Type B pancreatic cell (in vitro differentiated cells): ENCODE results near the gene TMPRSS5. TPM values are rescaled to one million over a fixed set of nuclear protein-coding genes. Genes with fewer than 3 reads are reported as not detected.

ENCODE experiments used
- DNase-seq: peaks from one replicate; pipeline ENCODE4 v3.0.0; 2021; ENCODE audit warnings: mixed read lengths; ENCODE audit not compliant: unreplicated experiment; ENCODE audit errors: extremely low spot score
- H3K27ac Mint-ChIP-seq: 2 replicates; pipeline ENCODE4 v1.8.0; 2021; ENCODE audit warnings: mild to moderate bottlenecking, mixed read lengths
- H3K27me3 Mint-ChIP-seq: 2 replicates; pipeline ENCODE4 v1.8.0; 2021; ENCODE audit warnings: mixed read lengths
- H3K36me3 Mint-ChIP-seq: 2 replicates; pipeline ENCODE4 v1.8.0; 2021; ENCODE audit warnings: mixed read lengths
- H3K4me1 Mint-ChIP-seq: one replicate; pipeline ENCODE4 v1.8.0; 2021; ENCODE audit warnings: mixed read lengths; ENCODE audit not compliant: unreplicated experiment
- H3K4me3 Mint-ChIP-seq: 2 replicates; pipeline ENCODE4 v1.8.0; 2021; ENCODE audit warnings: mild to moderate bottlenecking, mixed read lengths
- H3K9me3 Mint-ChIP-seq: 2 replicates; pipeline ENCODE4 v1.8.0; 2021; ENCODE audit warnings: mixed read lengths
- total RNA-seq: library from RNA; stranded (reverse); gene quantifications from 2 replicates; pipeline ENCODE4 v1.2.1, GENCODE V29; 2021; ENCODE audit warnings: low replicate concordance
- TF ChIP-seq, protein P1 (sequence below): fragments of 200-600 bp; sonication (generic); conservative IDR thresholded peaks from 2 replicates; pipeline ENCODE4 v1.5.0; 2021; ENCODE audit warnings: antibody characterized with exemption, mild to moderate bottlenecking

Gene TMPRSS5
- total RNA-seq, 1 donor from 2014 or later: 2.6 TPM

DNA sequence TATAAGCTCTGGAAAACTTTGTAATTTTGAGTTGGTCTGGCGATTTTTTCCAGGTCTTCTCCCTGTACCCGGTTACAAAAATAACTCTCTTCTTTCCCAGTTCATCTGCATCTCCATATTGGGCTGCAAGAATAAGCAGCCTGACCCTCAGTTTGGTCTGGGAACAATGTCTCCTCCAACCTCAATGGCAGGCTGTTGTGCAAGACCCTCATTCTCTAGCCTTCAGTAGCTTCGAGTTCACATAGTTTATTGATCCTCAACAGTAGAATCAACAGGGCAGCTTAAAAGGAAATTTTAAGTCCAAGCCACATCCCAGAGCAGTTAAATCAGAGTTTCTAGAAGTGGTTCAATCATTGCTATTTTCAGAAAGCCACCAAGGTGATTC is 35.3 kb downstream of the TMPRSS5 start:
- H3K4me1 Mint-ChIP-seq: peaks cover 18% of the 10 kb centered on the region
- no peak overlapping the region for H3K4me3 Mint-ChIP-seq
- peaks cover 9% of the 10 kb centered on the region for H3K27me3 Mint-ChIP-seq
- no peak overlapping the region for H3K27ac Mint-ChIP-seq
- no peak for DNase-seq
- peaks cover 5% of the 10 kb centered on the region for H3K9me3 Mint-ChIP-seq
- TF ChIP-seq, protein P1, sequence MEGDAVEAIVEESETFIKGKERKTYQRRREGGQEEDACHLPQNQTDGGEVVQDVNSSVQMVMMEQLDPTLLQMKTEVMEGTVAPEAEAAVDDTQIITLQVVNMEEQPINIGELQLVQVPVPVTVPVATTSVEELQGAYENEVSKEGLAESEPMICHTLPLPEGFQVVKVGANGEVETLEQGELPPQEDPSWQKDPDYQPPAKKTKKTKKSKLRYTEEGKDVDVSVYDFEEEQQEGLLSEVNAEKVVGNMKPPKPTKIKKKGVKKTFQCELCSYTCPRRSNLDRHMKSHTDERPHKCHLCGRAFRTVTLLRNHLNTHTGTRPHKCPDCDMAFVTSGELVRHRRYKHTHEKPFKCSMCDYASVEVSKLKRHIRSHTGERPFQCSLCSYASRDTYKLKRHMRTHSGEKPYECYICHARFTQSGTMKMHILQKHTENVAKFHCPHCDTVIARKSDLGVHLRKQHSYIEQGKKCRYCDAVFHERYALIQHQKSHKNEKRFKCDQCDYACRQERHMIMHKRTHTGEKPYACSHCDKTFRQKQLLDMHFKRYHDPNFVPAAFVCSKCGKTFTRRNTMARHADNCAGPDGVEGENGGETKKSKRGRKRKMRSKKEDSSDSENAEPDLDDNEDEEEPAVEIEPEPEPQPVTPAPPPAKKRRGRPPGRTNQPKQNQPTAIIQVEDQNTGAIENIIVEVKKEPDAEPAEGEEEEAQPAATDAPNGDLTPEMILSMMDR: no peak
- no peaks in the 10 kb centered on the region for H3K36me3 Mint-ChIP-seq

DNA sequence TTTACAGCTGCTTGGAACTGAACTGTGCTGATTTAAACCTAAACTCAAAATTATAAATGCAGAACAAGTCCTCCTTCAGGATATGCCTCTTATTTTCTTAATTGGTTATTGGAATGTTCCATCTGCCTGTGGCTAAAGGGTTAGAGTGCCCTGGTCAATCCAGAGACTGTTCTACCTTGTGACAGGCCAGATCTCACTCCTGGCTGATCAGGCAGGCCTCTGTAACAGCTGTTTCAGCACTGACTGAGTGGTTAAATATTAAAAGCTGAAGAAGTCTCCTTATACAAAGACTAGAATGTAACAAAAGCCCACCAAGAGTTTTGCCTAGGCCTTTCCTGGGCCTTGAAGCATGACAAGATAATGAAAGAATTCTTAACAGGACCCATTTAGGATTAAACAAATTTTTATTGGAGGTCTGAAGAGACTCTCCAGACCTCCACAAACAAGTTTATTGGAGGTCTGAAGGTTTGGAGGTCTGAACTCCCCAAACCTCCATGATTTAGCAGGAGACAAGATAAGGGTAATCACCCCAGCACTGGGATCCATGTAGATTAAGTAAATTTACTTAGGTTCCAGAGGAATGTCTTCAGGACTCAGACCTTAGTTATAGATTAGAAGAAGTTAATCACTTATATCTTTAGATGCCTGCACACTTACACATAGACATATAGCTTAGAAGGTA is 35.8 kb downstream of the TMPRSS5 start:
- Mint-ChIP-seq H3K4me1 (peaks cover 15% of the 10 kb centered on the region), H3K27me3 (peaks cover 9% of the 10 kb centered on the region), H3K9me3 (peaks cover 5% of the 10 kb centered on the region), H3K36me3 (no peaks in the 10 kb centered on the region), H3K4me3 (no peak overlapping the region), H3K27ac (no peak overlapping the region)
- DNase-seq: no peak
- TF ChIP-seq, protein P1: no peak

DNA sequence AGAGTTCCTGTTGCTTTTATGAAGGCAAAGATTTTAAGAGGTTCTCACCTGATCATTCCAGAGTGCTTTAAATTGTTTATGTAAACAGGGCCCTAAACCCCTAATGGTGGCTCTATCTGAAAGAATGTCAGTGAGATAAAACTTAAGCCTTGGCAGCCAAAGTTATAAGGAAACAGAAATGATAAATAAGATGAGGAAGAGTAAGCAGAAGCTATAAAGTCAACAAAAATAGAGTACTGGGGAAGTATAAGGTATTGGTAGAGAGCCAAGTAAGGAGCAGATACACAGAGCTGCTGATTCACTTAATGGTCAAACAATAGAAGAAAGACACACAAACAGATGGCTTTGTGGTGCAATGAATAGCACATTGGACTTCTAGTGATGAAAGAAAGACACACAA is 37.9 kb downstream of the TMPRSS5 start:
- DNase-seq: no peak
- TF ChIP-seq, protein P1: no peak
- Mint-ChIP-seq H3K27ac (no peak overlapping the region), H3K4me3 (no peak overlapping the region), H3K27me3 (peaks cover 5% of the 10 kb centered on the region), H3K4me1 (peaks cover 12% of the 10 kb centered on the region), H3K36me3 (no peaks in the 10 kb centered on the region), H3K9me3 (peaks cover 5% of the 10 kb centered on the region)

DNA sequence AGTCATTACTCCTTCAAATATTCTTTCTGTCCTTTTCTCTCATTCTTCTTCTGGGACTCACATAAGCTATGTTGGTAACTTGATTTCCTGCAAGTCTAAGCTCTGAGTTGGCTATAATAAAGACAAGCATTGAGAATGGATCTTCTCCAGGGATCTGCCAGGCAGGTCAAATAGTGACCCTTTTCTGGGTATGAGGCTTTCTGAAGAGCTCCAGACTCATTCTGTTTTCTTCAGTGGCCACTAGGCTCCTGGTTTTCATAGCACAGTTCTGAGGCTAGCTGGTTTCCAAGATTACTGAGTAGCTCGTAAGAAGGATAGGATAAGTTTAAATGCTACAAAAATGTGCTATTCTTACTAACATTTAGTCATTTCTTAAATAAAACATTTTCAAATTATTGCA is 38.3 kb downstream of the TMPRSS5 start:
- DNase-seq: no peak
- Mint-ChIP-seq H3K36me3 (no peaks in the 10 kb centered on the region), H3K27me3 (peaks cover under 1% of the 10 kb centered on the region), H3K27ac (no peak overlapping the region), H3K4me3 (no peak overlapping the region), H3K9me3 (peaks cover under 1% of the 10 kb centered on the region), H3K4me1 (peaks cover 12% of the 10 kb centered on the region)
- TF ChIP-seq, protein P1: no peak

DNA sequence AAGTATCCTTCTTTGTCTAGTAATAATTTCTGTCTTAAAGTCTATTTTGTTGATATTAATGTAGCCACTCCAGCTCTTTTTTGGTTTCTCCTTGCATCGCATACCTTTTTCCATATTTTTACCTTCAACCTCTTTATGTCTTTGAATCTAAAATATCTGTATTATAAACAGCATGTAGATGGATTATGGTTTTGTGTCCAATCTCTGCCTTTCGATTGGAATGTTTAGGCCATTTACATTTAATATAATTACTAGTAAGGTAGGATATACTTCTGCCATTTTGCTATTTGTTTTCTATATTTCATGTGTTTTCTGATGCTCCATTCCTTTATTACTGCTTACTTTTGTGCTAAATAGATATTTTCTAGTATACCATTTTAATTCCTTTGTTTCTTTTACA is 39.5 kb downstream of the TMPRSS5 start:
- TF ChIP-seq, protein P1: no peak
- Mint-ChIP-seq H3K36me3 (no peaks in the 10 kb centered on the region), H3K4me1 (peaks cover 12% of the 10 kb centered on the region), H3K4me3 (no peak overlapping the region), H3K27ac (no peak overlapping the region), H3K27me3 (no peaks in the 10 kb centered on the region), H3K9me3 (no peaks in the 10 kb centered on the region)
- DNase-seq: no peak
